Measurements from ENCODE around the gene ZNF320. TPM values are rescaled to one million over a fixed set of nuclear protein-coding genes. Genes with fewer than 3 reads are reported as not detected.

ZNF320 gene
- total and polyA plus RNA-seq, 2 experiments from 2014 or later, result 13.6 to 32.3 TPM

GRCh38 chr19:52896431-52897137, 851 bp downstream of the ZNF320 start (continued):
- TF ChIP-seq ZNF462 (CRISPR knock-in tag; IDR thresholded peaks at IDR 0.05) (no peak), JUNB (IDR thresholded peaks at IDR 0.05; ENCODE audit: unreplicated experiment) (no peak), STAT1 (IDR thresholded peaks at IDR 0.05; ENCODE audit: unreplicated experiment) (no peak), REST (IDR thresholded peaks at IDR 0.05; ENCODE audit: unreplicated experiment) (no peak), ETS1 (IDR thresholded peaks at IDR 0.05) (no peak)

All from GM23338 (cell line).